GM10248 (cell line): Measurements from ENCODE around the gene VCP.
"Not testable (repeated sequence)": the region's sequence is repeated elsewhere in the genome, so short reads cannot be mapped to it uniquely, and the experiment has no call there.

Experiments
- CTCF ChIA-PET: fragments of 300-600 bp; sonication (Branson Sonifier 250); formaldehyde crosslinking; extraction: SDS; loops from one replicate; lab custom pipeline; 2021; ENCODE audit warnings: antibody characterized with exemption; lab: Yijun Ruan, JAX
- POLR2A ChIA-PET: fragments of 350-650 bp; sonication (Branson Sonifier 250); formaldehyde crosslinking; extraction: SDS; loops from one replicate; lab custom pipeline; 2020; ENCODE audit warnings: antibody characterized with exemption; lab: Yijun Ruan, JAX
- DNase-seq: peaks from one replicate; pipeline ENCODE4 v3.0.0; 2012; ENCODE audit errors: extremely low spot score
- CTCF ChIP-seq: IDR thresholded peaks from 2 replicates; pipeline ENCODE4 v1.5.1; 2012; ENCODE audit warnings: mild to moderate bottlenecking, low read depth; ENCODE audit errors: extremely low read depth, missing control alignments, control extremely low read depth

VCP gene

DNA sequence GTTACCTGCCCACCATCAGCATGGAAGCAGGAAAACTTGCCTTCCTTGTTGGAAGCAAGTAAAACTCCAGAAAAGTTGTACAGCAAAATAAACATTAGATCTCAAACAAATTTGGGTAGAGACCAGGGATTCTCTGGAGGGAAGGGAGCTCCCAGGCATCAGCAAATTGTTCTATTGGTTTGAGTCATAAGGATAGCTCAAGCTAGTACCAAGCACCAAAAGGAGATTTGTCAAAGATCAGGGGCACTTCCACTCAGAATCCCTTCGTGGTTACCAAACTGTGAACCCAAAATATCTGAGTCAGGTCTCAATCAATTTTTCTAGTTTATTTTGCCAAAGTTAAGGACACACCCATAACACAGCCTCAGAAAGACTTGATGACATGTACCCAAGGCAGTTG lies 45.1 kb downstream of the VCP start:
- no peak for TF ChIP-seq CTCF
- CTCF ChIA-PET = interaction anchor here (0.9 to 2.0 kb wide), 8 partner anchors 8 to 128 kb away, joined by 3 to 9 read pairs (median 4); a partner anchor contains a TSS
- POLR2A ChIA-PET = no interaction called here
- no peak for DNase-seq

- ChIA-PET CTCF (interaction anchor here (0.9 to 2.0 kb wide), 8 partner anchors 9 to 127 kb away, joined by 3 to 9 read pairs (median 4); a partner anchor contains a TSS), POLR2A (interaction anchor here (0.6 kb wide), 1 partner anchor 28 kb away, joined by 3 read pairs; no protein-coding TSS in a partner anchor)
- no peak for TF ChIP-seq CTCF
- no peak for DNase-seq
Measured at GRCh38 chr9:35026671-35027070, 45.8 kb downstream of the VCP start.

DNA sequence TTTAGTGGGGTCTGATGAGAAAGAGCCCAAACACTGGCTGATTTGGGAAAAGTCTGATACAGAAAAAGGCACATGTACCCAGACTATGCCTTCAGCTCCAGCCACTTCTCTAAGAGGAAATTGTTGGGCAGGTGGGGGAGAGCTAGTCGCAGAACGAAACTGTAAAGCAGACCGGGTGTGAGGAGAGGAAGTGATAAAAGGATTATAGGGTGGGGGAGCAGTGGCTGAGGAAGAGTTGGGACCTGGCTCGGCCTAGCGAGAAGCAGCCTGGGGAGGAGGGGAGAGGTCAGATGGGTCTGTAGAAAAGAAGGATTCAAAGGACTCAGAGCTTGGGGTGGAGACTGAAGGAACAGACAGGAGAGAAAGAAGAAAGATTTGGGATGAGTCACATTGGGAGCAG lies 49.0 kb downstream of the VCP start:
- CTCF ChIA-PET, DNase-seq, POLR2A ChIA-PET: not testable (repeated sequence)

- DNase-seq = no peak
- POLR2A ChIA-PET = no interaction called here
- TF ChIP-seq CTCF = no peak
- CTCF ChIA-PET = interaction anchor here (0.8 to 2.2 kb wide), 4 partner anchors 13 to 115 kb away, joined by 3 to 8 read pairs (median 6); no protein-coding TSS in a partner anchor
Measured at GRCh38 chr9:35014517-35014916, 57.9 kb downstream of the VCP start.

- TF ChIP-seq CTCF = no peak
- CTCF ChIA-PET = interaction anchor here (1.4 kb wide), 1 partner anchor 41 kb away, joined by 5 read pairs; no protein-coding TSS in a partner anchor
Measured at GRCh38 chr9:35010351-35010958, 62.0 kb downstream of the VCP start.

More at GRCh38 chr9:35010351-35010958, 62.0 kb downstream of the VCP start:
- POLR2A ChIA-PET = no interaction called here
- no peak for DNase-seq
